ENCODE results near the gene COA3.

Gene COA3

GRCh38 chr17:42818379-42818778 lies 19.9 kb upstream of the COA3 start:
- Histone ChIP-seq H3K9me3 (ENCODE audit: control insufficient read depth, low read length) (no peaks in the 10 kb centered on the region), H3K4me3 (ENCODE audit: low read depth, low read length) (no peak overlapping the region), H3K79me2 (peaks cover 3% of the 10 kb centered on the region), H3K9ac (no peak overlapping the region), H3K4me1 (no peaks in the 10 kb centered on the region), H3K4me2 (ENCODE audit: low read length) (no peak overlapping the region), H3K36me3 (ENCODE audit: control insufficient read depth, insufficient read depth, low read length) (no peaks in the 10 kb centered on the region), H2AFZ (no peak overlapping the region), H3K27ac (no peak overlapping the region), H3K27me3 (ENCODE audit: control insufficient read depth, insufficient read depth, low read length) (no peaks in the 10 kb centered on the region)
- TF ChIP-seq, protein P1, sequence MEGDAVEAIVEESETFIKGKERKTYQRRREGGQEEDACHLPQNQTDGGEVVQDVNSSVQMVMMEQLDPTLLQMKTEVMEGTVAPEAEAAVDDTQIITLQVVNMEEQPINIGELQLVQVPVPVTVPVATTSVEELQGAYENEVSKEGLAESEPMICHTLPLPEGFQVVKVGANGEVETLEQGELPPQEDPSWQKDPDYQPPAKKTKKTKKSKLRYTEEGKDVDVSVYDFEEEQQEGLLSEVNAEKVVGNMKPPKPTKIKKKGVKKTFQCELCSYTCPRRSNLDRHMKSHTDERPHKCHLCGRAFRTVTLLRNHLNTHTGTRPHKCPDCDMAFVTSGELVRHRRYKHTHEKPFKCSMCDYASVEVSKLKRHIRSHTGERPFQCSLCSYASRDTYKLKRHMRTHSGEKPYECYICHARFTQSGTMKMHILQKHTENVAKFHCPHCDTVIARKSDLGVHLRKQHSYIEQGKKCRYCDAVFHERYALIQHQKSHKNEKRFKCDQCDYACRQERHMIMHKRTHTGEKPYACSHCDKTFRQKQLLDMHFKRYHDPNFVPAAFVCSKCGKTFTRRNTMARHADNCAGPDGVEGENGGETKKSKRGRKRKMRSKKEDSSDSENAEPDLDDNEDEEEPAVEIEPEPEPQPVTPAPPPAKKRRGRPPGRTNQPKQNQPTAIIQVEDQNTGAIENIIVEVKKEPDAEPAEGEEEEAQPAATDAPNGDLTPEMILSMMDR (IDR thresholded peaks at IDR 0.05), result no peak

DNA sequence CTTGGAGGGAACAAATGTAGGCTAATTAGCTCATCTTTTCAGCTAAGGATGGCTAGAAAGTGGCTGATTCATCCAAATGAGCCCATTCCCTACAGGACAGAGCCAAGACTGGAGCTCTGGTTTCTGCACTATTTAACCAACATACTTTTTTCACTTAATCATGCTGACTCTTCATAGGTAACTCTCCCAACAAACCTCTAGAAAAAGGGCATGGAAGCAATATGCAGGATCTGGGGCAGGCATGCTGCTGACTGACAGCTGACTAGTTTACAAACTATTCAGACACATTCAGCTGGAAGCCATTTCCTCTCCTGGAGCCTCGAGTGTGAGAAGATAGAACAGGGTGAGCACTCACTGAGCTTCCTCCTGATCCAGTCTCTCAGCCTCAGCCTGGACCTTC lies 19.4 kb upstream of the COA3 start:
- no peak overlapping the region for H2AFZ ChIP-seq
- no peak overlapping the region for H3K4me3 ChIP-seq (ENCODE audit: low read depth, low read length)
- no peaks in the 10 kb centered on the region for H3K27me3 ChIP-seq (ENCODE audit: control insufficient read depth, insufficient read depth, low read length)
- H3K9ac ChIP-seq, result no peak overlapping the region
- H3K4me1 ChIP-seq, result no peaks in the 10 kb centered on the region
- TF ChIP-seq, protein P1 (IDR thresholded peaks at IDR 0.05), result no peak
- H3K27ac ChIP-seq, result no peak overlapping the region
- H3K79me2 ChIP-seq, result no peaks in the 10 kb centered on the region
- H3K36me3 ChIP-seq (ENCODE audit: control insufficient read depth, insufficient read depth, low read length), result no peaks in the 10 kb centered on the region
- no peaks in the 10 kb centered on the region for H3K9me3 ChIP-seq (ENCODE audit: control insufficient read depth, low read length)
- no peak overlapping the region for H3K4me2 ChIP-seq (ENCODE audit: low read length)

DNA sequence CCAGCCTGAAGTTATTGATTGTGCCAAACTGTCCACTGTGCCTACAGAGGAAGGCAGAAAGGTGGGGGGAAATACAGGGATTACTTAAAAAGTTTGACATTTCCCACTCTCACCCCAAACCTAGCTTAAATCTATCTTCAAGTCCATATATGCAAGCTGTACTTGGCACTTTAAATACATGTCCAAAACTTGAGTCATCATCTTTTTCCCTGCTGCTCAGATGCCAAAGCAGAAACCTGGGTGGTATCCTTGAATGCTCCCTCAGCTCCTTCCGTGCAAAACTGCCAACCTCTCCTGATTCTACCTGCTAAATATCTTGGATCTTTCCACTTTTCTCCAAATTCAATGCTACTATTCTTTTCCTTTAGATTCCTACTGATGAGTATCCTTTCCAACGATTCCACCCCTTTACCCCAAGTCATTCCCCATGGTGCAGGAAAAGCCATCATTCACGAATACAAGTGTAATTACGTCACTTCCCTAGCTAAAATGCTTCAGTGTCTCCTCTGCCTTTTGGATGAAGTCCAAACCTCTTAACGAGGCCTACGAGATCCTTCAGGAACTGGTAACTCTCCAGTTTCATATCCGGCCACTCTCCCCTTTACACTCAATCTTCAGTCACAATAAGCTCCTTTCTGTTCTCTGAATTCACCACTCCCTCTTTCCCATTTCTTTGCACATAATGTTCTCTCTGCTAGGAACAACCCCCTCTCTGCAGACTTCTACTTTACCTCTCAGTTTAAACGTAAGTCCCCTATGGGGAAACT lies 16.3 kb upstream of the COA3 start:
- no peaks in the 10 kb centered on the region for H3K4me1 ChIP-seq
- H3K9ac ChIP-seq, result no peak overlapping the region
- H3K79me2 ChIP-seq, result no peaks in the 10 kb centered on the region
- H3K27ac ChIP-seq, result no peak overlapping the region
- no peak overlapping the region for H3K4me3 ChIP-seq (ENCODE audit: low read depth, low read length)
- H3K9me3 ChIP-seq (ENCODE audit: control insufficient read depth, low read length), result no peaks in the 10 kb centered on the region
- H3K36me3 ChIP-seq (ENCODE audit: control insufficient read depth, insufficient read depth, low read length), result no peaks in the 10 kb centered on the region
- TF ChIP-seq, protein P1 (IDR thresholded peaks at IDR 0.05), result no peak
- no peak overlapping the region for H2AFZ ChIP-seq
- no peaks in the 10 kb centered on the region for H3K27me3 ChIP-seq (ENCODE audit: control insufficient read depth, insufficient read depth, low read length)
- H3K4me2 ChIP-seq (ENCODE audit: low read length), result no peak overlapping the region

GRCh38 chr17:42809250-42809649 lies 10.7 kb upstream of the COA3 start:
- Histone ChIP-seq H3K4me2 (ENCODE audit: low read length) (no peak overlapping the region), H3K27ac (no peak overlapping the region), H3K9me3 (ENCODE audit: control insufficient read depth, low read length) (no peaks in the 10 kb centered on the region), H3K79me2 (no peaks in the 10 kb centered on the region), H3K9ac (no peak overlapping the region), H3K27me3 (ENCODE audit: control insufficient read depth, insufficient read depth, low read length) (no peaks in the 10 kb centered on the region), H3K4me3 (ENCODE audit: low read depth, low read length) (no peak overlapping the region), H3K36me3 (ENCODE audit: control insufficient read depth, insufficient read depth, low read length) (no peaks in the 10 kb centered on the region), H3K4me1 (no peaks in the 10 kb centered on the region), H2AFZ (no peak overlapping the region)
- TF ChIP-seq, protein P1 (IDR thresholded peaks at IDR 0.05), result no peak

- H3K4me3 ChIP-seq (ENCODE audit: low read depth, low read length), result no peak overlapping the region
- no peak overlapping the region for H3K27ac ChIP-seq
- no peaks in the 10 kb centered on the region for H3K9me3 ChIP-seq (ENCODE audit: control insufficient read depth, low read length)
- TF ChIP-seq, protein P1 (IDR thresholded peaks at IDR 0.05), result no peak
- H3K36me3 ChIP-seq (ENCODE audit: control insufficient read depth, insufficient read depth, low read length), result no peaks in the 10 kb centered on the region
- H3K79me2 ChIP-seq, result no peaks in the 10 kb centered on the region
- no peak overlapping the region for H3K9ac ChIP-seq
- H3K27me3 ChIP-seq (ENCODE audit: control insufficient read depth, insufficient read depth, low read length), result no peaks in the 10 kb centered on the region
- H3K4me1 ChIP-seq, result no peaks in the 10 kb centered on the region
- no peak overlapping the region for H3K4me2 ChIP-seq (ENCODE audit: low read length)
- no peak overlapping the region for H2AFZ ChIP-seq
Measured at GRCh38 chr17:42806249-42806648, 7.7 kb upstream of the COA3 start.
